ENCODE measurements around the gene SHISA8. TPM values are rescaled to one million over a fixed set of nuclear protein-coding genes. Genes with fewer than 3 reads are reported as not detected.

SHISA8 gene
- total RNA-seq, 1 donor: not detected

GRCh38 chr22:41913842-41914534 is 886 bp downstream of the SHISA8 start:
- TF ChIP-seq, protein P1, sequence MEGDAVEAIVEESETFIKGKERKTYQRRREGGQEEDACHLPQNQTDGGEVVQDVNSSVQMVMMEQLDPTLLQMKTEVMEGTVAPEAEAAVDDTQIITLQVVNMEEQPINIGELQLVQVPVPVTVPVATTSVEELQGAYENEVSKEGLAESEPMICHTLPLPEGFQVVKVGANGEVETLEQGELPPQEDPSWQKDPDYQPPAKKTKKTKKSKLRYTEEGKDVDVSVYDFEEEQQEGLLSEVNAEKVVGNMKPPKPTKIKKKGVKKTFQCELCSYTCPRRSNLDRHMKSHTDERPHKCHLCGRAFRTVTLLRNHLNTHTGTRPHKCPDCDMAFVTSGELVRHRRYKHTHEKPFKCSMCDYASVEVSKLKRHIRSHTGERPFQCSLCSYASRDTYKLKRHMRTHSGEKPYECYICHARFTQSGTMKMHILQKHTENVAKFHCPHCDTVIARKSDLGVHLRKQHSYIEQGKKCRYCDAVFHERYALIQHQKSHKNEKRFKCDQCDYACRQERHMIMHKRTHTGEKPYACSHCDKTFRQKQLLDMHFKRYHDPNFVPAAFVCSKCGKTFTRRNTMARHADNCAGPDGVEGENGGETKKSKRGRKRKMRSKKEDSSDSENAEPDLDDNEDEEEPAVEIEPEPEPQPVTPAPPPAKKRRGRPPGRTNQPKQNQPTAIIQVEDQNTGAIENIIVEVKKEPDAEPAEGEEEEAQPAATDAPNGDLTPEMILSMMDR (IDR thresholded peaks at IDR 0.05; ENCODE audit: insufficient read depth, low read depth, low read length): no peak
- DNase-seq (ENCODE audit: low read depth): no peak
- H3K4me3 ChIP-seq (ENCODE audit: low read depth, low read length): no peak overlapping the region

- no peak overlapping the region for H3K4me3 ChIP-seq (ENCODE audit: low read depth, low read length)
- TF ChIP-seq, protein P1 (IDR thresholded peaks at IDR 0.05; ENCODE audit: insufficient read depth, low read depth, low read length): no peak
- no peak for DNase-seq (ENCODE audit: low read depth)
Measured at GRCh38 chr22:41913040-41913719, 1.7 kb downstream of the SHISA8 start.

DNA sequence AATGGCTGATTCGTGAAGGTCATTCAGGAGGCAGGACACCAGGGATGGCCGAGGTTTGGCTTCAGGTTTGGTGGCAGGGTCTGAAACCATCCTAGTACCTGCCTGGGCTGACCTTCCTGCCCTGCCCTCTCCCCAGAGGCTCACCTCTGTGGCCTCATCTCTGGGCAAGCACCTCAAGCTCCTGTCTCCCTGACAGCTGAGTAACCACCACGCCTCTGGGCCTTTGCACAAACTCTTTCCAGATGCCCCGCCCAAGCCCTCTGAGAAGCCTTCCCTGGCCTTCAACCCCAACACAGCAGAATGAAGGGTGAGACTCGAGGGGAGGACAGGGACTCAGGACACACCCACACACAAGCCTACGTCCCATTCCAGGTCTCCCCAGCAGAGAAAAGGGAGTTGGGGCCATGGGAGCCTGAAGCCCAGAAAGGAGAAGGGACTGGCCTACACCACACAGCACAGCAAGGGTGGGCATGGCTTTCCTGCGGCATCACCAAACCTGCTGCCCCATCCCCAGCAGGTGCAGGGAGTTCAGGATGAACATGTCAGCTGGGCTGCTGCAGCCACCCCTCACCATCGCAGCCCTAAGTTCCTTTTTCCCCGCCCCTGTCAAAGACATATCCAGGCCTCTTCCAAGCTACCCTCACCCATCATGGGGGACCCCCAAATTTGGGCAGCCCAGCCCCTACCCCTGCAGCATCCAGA is 2.4 kb downstream of the SHISA8 start:
- no peak for DNase-seq (ENCODE audit: low read depth)
- TF ChIP-seq, protein P1 (IDR thresholded peaks at IDR 0.05; ENCODE audit: insufficient read depth, low read depth, low read length): no peak
- H3K4me3 ChIP-seq (ENCODE audit: low read depth, low read length): no peak overlapping the region

DNA sequence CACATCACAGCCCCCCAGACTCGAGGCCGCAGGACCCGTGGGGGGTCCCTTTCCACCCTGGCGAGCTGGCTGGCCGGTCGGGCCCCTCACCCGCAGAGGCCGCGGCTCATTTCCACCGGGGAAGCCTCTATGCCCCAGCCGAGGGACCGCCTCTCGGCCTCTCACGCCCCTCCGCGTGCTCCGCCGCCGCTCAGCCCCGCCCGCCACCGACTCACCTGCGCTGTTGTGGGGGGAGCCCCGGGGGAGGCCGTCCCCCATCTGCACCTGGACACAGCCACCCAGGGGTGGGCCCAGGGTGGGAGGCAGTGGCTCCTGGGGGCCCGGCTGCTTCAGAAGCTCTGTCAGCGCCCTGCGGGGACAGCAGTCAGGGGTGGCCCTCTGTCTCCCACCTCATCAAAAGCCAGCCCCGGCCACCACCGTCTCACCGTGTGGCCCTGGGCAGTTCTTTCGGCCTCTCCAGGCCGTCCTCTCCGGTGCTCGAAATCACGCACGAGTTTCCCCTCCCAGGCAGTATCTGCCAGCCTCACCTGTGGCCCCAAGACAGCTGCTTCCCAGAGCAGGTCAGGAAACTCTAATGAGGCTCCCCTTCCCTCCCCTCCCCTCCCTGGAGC is 3.8 kb downstream of the SHISA8 start:
- TF ChIP-seq, protein P1 (IDR thresholded peaks at IDR 0.05; ENCODE audit: insufficient read depth, low read depth, low read length): no peak
- H3K4me3 ChIP-seq (ENCODE audit: low read depth, low read length): no peak overlapping the region
- no peak for DNase-seq (ENCODE audit: low read depth)

DNA sequence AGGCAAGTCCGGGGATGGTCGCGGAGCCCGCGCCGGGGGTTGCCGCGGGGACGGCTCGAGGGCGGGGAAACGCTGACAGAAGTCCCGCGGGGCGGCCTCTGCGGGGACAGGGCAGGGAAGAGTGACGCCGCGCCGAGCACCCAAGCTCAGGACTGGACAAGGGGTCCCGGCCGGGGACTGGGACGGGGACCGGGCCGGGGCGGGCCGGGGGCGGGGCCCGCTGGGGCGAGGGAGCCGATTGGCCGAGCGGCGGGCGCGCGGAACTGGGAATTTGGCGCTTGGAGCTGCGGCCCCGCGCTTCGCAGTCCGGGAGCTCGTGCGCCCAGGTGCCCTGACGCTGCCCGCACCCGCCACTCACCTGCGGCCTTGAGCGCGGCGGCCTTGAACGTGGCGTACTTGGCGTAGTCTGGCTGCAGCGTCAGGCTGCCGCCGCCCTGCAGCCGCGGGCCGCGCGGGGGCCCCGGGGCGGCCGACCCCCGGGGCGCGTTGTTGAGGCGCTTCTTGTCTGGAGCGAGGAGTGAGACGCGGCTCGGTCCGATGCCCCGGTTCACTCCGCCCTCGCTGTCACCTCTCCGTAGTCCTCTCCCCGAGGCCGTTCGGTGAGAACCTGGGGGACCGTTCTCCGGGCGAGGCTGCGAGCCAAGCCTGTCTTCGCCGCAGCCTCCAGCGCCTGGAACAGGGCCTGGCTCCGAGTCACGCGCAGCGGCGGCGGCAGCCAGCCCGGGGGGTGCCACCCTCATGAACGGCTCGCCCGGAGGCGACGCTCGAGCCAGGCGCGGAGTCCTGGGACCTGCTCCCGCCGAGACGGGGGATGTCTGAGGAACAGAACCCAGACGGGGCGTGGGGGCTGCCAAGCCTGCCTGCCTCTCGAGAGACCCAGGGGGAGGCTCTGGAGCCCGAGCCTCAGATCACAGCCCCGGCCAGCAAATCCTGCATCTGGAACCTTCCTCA is 4.5 kb downstream of the SHISA8 start:
- peak; percentile 24 for DNase-seq (ENCODE audit: low read depth)
- peak overlapping the region; percentile 18 for H3K4me3 ChIP-seq (ENCODE audit: low read depth, low read length)

More for the DNA sequence above, 4.5 kb downstream of the SHISA8 start:
- TF ChIP-seq, protein P1 (IDR thresholded peaks at IDR 0.05; ENCODE audit: insufficient read depth, low read depth, low read length): no peak
